CD14-positive monocyte (primary cell): ENCODE data around the gene CD28. TPM values are rescaled to one million over a fixed set of nuclear protein-coding genes. Genes with fewer than 3 reads are reported as not detected.

Source experiments
- DNase-seq, 3 donors: peaks; one replicate each; pipeline ENCODE4 v3.0.0-alpha.2; 2011 to 2022
- H2AFZ ChIP-seq: 2 replicates; pipeline ENCODE4 v1.6.0; 2012; ENCODE audit warnings: mild to moderate bottlenecking, low read depth, low read length, inconsistent platforms; ENCODE audit not compliant: insufficient read depth, poor library complexity, severe bottlenecking
- H3K27ac ChIP-seq, 2 donors: 1 replicate in 1 of 2; 2 replicates in 1 of 2; pipeline ENCODE4 v1.5.1; 2012 to 2013; ENCODE audit warnings: low read length in 2 of 2, control low read depth in 1 of 2, inconsistent platforms in 1 of 2, low read depth in 1 of 2, mild to moderate bottlenecking in 1 of 2
- H3K27me3 ChIP-seq, 2 donors: one replicate each; pipeline versions ENCODE4 v1.6.0 to v1.6.1; 2011 to 2013; ENCODE audit warnings: low read length in 2 of 2; ENCODE audit not compliant: control insufficient read depth in 2 of 2, insufficient read depth in 2 of 2
- H3K36me3 ChIP-seq, 2 donors: replicated peaks in 1 of 2; 1 replicate in 1 of 2; 2 replicates in 1 of 2; pipeline versions ENCODE4 v1.5.1 to v1.6.1; 2012 to 2013; ENCODE audit warnings: low read length in 2 of 2, control low read depth in 1 of 2, inconsistent platforms in 1 of 2, mild to moderate bottlenecking in 1 of 2; ENCODE audit not compliant: insufficient read depth in 2 of 2, control insufficient read depth in 1 of 2
- H3K4me1 ChIP-seq, 2 donors: 1 replicate in 1 of 2; 2 replicates in 1 of 2; pipeline versions ENCODE4 v1.5.1 to v1.6.1; 2012 to 2013; ENCODE audit warnings: low read length in 2 of 2, control low read depth in 1 of 2, inconsistent platforms in 1 of 2, mild to moderate bottlenecking in 1 of 2, moderate library complexity in 1 of 2; ENCODE audit not compliant: insufficient read depth in 2 of 2, control insufficient read depth in 1 of 2
- H3K4me2 ChIP-seq: replicated peaks from 2 replicates; pipeline ENCODE3; 2012; ENCODE audit warnings: low read length, moderate library complexity, mild to moderate bottlenecking; ENCODE audit not compliant: poor library complexity, severe bottlenecking; ENCODE audit errors: extremely low read depth
- H3K4me3 ChIP-seq, 3 experiments: fragments of 200-600 bp in 1 of 3; sonication (generic) in 1 of 3; replicated peaks in 1 of 3; 1 replicate in 2 of 3; 2 replicates in 1 of 3; pipeline ENCODE4 v1.5.1; 2011 to 2013; ENCODE audit warnings: low read length in 3 of 3, mild to moderate bottlenecking in 3 of 3, control low read depth in 2 of 3, low read depth in 2 of 3, inconsistent platforms in 1 of 3, moderate library complexity in 1 of 3
- H3K79me2 ChIP-seq: 2 replicates; pipeline ENCODE4 v1.6.0; 2012; ENCODE audit warnings: mild to moderate bottlenecking, control low read depth, inconsistent platforms, low read length, moderate library complexity; ENCODE audit not compliant: insufficient read depth
- H3K9ac ChIP-seq: 2 replicates; pipeline ENCODE4 v1.6.0; 2017; ENCODE audit warnings: low read length, mild to moderate bottlenecking; ENCODE audit not compliant: insufficient read depth, poor library complexity, severe bottlenecking
- H3K9me3 ChIP-seq, 2 donors: replicated peaks in 1 of 2; 1 replicate in 1 of 2; 2 replicates in 1 of 2; pipeline versions ENCODE4 v1.5.1 to v1.6.1; 2012 to 2013; ENCODE audit warnings: low read length in 2 of 2, control low read depth in 1 of 2; ENCODE audit not compliant: control insufficient read depth in 1 of 2, insufficient read depth in 1 of 2
- H4K20me1 ChIP-seq: 2 replicates; pipeline ENCODE4 v1.6.0; 2012; ENCODE audit warnings: mild to moderate bottlenecking, low read length, control low read depth, moderate library complexity; ENCODE audit not compliant: insufficient read depth
- H3K27ac Mint-ChIP-seq, 7 donors: one replicate each; pipeline ENCODE4 v1.8.0; 2020; ENCODE audit warnings: mild to moderate bottlenecking in 7 of 7, mixed read lengths in 7 of 7, moderate library complexity in 6 of 7, inconsistent platforms in 2 of 7
- H3K27me3 Mint-ChIP-seq, 3 donors: one replicate each; pipeline ENCODE4 v1.8.0; 2021 to 2022; ENCODE audit warnings: low read depth in 3 of 3, mild to moderate bottlenecking in 3 of 3, mixed read lengths in 3 of 3, moderate library complexity in 3 of 3, inconsistent platforms in 1 of 3
- H3K36me3 Mint-ChIP-seq, 2 donors: one replicate each; pipeline ENCODE4 v1.8.0; 2020; ENCODE audit warnings: mixed read lengths in 2 of 2, inconsistent platforms in 1 of 2, mild to moderate bottlenecking in 1 of 2
- H3K4me1 Mint-ChIP-seq: one replicate; pipeline ENCODE4 v1.8.0; 2020; ENCODE audit warnings: mild to moderate bottlenecking, mixed read lengths
- H3K4me3 Mint-ChIP-seq, 2 donors: one replicate each; pipeline ENCODE4 v1.8.0; 2020; ENCODE audit warnings: mild to moderate bottlenecking in 2 of 2, mixed read lengths in 2 of 2, moderate library complexity in 1 of 2
- H3K9me3 Mint-ChIP-seq, 7 donors: one replicate each; pipeline ENCODE4 v1.8.0; 2020 to 2022; ENCODE audit warnings: mixed read lengths in 7 of 7, mild to moderate bottlenecking in 6 of 7, moderate library complexity in 6 of 7, inconsistent platforms in 2 of 7
- WGBS: methylation state at CpG from one replicate; pipeline ENCODE4 v1.1.5; 2013; ENCODE audit warnings: missing lambda C conversion rate; ENCODE audit not compliant: insufficient coverage; 5-methylcytosine and 5-hydroxymethylcytosine counted together
- intact Hi-C, 2 donors: fragments of 100-400 bp; cut with micrococcal nuclease; formaldehyde crosslinking; loops; one replicate each; pipeline versions ENCODE4 v1.15.0 to v1.15.1; 2023
- polyA plus RNA-seq, 3 donors: library from polyadenylated mRNA; depleted of rRNA in 1 of 3; unstranded in 2 of 3; stranded (reverse) in 1 of 3; fragments of 300-500 nt in 2 of 3; fragments of >200 nt in 1 of 3; fragmentation: Illumina TruSeq in 2 of 3; gene quantifications; 1 replicate in 2 of 3; 2 replicates in 1 of 3; pipeline ENCODE4 v1.2.3, GENCODE V29; 2012 to 2021
- TF ChIP-seq, protein P1 (sequence below): fragments of 200-600 bp; IDR thresholded peaks from one replicate; pipeline ENCODE4 v1.8.0; 2022; ENCODE audit warnings: antibody characterized with exemption, mild to moderate bottlenecking

The CD28 gene
- polyA plus RNA-seq, 3 donors: 0.09 to 0.21 TPM; not detected in 1

DNA sequence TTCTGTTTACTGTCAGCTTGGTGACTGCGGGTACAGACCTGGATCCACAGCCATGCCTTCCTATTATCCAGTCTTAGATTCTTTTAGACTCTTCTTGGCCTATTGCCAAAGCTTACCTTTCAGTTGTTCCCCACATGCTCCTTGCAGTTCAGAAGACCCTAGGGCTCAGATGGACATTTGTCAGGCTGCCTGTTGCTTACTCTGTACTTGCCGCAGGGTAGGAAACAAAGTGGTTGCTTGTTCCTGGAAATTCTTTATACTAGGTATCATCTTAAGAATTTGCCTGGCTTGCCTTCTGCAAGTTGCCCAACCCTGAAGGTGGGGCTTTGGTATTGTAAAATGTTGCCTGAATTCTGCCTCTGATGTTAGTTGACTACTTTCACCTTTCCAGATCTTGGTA lies 24.4 kb downstream of the CD28 start:
- Mint-ChIP-seq H3K4me1 (no peaks in the 10 kb centered on the region), H3K36me3 (no peaks in the 10 kb centered on the region), H3K9me3 (peaks cover 0 to 4% (median 2%) of the 10 kb centered on the region in 7 donors), H3K4me3 (no peak overlapping the region), H3K27ac (no peak overlapping the region), H3K27me3 (peaks cover 0 to 3% (median 2%) of the 10 kb centered on the region in 3 donors)
- H2AFZ ChIP-seq: no peak overlapping the region
- no peaks in the 10 kb centered on the region for H3K27me3 ChIP-seq
- H3K9ac ChIP-seq: no peak overlapping the region
- no peaks in the 10 kb centered on the region for H3K4me1 ChIP-seq
- no peaks in the 10 kb centered on the region for H3K9me3 ChIP-seq
- no peak overlapping the region for H3K4me3 ChIP-seq
- TF ChIP-seq, protein P1, sequence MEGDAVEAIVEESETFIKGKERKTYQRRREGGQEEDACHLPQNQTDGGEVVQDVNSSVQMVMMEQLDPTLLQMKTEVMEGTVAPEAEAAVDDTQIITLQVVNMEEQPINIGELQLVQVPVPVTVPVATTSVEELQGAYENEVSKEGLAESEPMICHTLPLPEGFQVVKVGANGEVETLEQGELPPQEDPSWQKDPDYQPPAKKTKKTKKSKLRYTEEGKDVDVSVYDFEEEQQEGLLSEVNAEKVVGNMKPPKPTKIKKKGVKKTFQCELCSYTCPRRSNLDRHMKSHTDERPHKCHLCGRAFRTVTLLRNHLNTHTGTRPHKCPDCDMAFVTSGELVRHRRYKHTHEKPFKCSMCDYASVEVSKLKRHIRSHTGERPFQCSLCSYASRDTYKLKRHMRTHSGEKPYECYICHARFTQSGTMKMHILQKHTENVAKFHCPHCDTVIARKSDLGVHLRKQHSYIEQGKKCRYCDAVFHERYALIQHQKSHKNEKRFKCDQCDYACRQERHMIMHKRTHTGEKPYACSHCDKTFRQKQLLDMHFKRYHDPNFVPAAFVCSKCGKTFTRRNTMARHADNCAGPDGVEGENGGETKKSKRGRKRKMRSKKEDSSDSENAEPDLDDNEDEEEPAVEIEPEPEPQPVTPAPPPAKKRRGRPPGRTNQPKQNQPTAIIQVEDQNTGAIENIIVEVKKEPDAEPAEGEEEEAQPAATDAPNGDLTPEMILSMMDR: no peak
- H4K20me1 ChIP-seq: no peaks in the 10 kb centered on the region
- no peak overlapping the region for H3K27ac ChIP-seq
- intact Hi-C loops: no loop called here
- 83% methylated on average over 1 of the region's 2 CpGs for WGBS
- no peak for DNase-seq
- no peaks in the 10 kb centered on the region for H3K36me3 ChIP-seq
- no peaks in the 10 kb centered on the region for H3K79me2 ChIP-seq
- no peak overlapping the region for H3K4me2 ChIP-seq

DNA sequence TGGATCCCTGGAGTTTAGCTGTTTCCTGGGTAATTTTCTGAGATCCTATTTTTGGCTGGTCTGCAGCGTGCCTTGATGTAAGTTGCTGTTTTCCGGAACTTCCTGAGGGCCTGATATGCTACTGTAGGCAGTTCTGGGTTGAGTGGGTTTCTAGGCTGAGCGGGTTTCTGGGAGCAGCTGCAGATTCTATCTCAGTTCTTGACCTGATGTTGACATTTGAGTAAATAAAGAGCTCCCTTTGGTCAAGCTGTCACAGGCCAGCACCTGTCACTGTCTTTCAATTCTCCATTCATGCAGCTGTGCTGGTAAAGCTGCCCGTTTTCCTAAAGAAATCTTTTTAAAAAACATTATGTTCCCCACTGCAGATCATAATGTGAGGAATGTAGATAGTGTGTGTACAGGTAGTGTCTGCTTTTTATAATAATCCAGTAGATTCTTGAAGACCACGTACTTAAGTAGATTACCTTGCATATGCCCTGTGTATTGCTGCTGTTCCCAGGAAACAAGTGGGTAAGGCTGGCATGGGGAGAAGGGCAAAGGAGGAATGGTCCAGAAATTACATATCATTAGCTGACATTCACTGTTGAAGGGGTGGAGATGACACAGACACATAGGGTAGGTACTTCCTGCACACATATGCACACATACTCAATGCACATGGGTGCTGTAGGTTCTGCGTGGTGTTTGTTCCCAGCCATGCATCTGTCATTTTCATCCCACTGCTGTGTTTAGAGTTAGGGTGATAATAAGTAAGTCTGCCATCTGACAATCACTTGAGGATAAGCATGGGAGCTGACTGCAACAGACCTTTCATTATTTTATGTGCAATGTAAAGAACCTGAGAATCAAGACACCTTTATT lies 25.9 kb downstream of the CD28 start:
- Histone ChIP-seq H3K4me3 (no peak overlapping the region), H3K79me2 (no peaks in the 10 kb centered on the region), H3K9me3 (no peaks in the 10 kb centered on the region), H3K4me2 (no peak overlapping the region), H2AFZ (no peak overlapping the region), H3K9ac (no peak overlapping the region), H3K27me3 (no peaks in the 10 kb centered on the region), H4K20me1 (no peaks in the 10 kb centered on the region), H3K36me3 (no peaks in the 10 kb centered on the region), H3K27ac (no peak overlapping the region), H3K4me1 (no peaks in the 10 kb centered on the region)
- 96% methylated on average over 3 of the region's 6 CpGs for WGBS
- H3K4me3 Mint-ChIP-seq: no peak overlapping the region
- no peak overlapping the region for H3K27ac Mint-ChIP-seq
- no peaks in the 10 kb centered on the region for H3K36me3 Mint-ChIP-seq
- TF ChIP-seq, protein P1: no peak
- peaks cover 0 to 2% (median under 1%) of the 10 kb centered on the region in 3 donors for H3K27me3 Mint-ChIP-seq
- intact Hi-C loops: no loop called here
- no peaks in the 10 kb centered on the region for H3K4me1 Mint-ChIP-seq
- no peak for DNase-seq
- H3K9me3 Mint-ChIP-seq: peaks cover 0 to 4% (median 1%) of the 10 kb centered on the region in 7 donors
